A549 treated with dexamethasone at 1 μM for 4 hours (cell line): ENCODE data around the gene VGLL4. TPM values are rescaled to one million over a fixed set of nuclear protein-coding genes. Genes with fewer than 3 reads are reported as not detected.

Source experiments
- total RNA-seq: library from RNA; stranded (reverse); fragments of 200-300 nt; extraction: Qiagen RNA extraction; gene quantifications from 5 replicates; pipeline ENCODE4 v1.2.3, GENCODE V29; 2022

VGLL4 gene
- total RNA-seq: 31.4 to 42.4 TPM (median 38.5 TPM) in 5 replicates

DNA sequence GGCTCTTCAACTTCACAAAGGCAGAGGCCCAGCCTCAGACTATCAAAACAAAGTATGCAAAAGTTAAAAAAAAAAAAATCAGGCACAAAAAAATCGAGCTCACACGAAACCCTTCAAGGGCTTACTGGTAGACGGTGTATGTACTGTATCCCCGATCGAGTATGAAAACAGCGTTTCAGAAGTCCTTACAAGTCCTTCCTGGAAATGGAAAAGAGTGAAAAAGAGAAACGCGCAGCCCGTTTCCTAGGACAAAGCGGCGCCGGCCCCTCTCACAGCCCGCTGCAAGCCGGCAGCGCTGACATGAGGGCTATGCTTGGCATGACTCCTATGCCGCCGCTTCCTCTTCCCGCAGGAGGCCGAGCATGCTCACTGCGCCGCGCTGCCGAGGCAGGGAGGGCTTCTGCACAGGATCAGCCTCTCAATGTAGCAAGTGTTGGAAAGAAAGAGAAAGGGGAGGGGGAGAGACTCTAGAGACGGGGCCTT lies at the start of gene VGLL4:
TSS of gene VGLL4 (minus strand) at position 311 of the 483 bp plus-strand sequence. CDS start 397 bp downstream, outside the sequence.

Other genes with a start within 250 kb of the VGLL4 start
- 26.5 to 28.3 TPM (median 27.9 TPM) in 5 replicates for gene TAMM41, start 203.0 kb upstream of the VGLL4 start, total RNA-seq